Body of pancreas (tissue), 4 donors: ENCODE data around the gene COL12A1.

Experiments used
- CTCF ChIP-seq, 7 experiments: fragments of 450-650 bp in 4 of 7; fragments of 200-600 bp in 3 of 7; sonication (generic) in 3 of 7; IDR thresholded peaks; one replicate each; pipeline ENCODE4 v1.5.1; 2016 to 2019; ENCODE audit warnings: antibody characterized with exemption in 7 of 7
- POLR2A ChIP-seq, 3 donors: fragments of 450-650 bp; IDR thresholded peaks; one replicate each; pipeline ENCODE4 v1.6.1; 2016; ENCODE audit warnings: antibody characterized with exemption in 3 of 3, mild to moderate bottlenecking in 2 of 3

DNA sequence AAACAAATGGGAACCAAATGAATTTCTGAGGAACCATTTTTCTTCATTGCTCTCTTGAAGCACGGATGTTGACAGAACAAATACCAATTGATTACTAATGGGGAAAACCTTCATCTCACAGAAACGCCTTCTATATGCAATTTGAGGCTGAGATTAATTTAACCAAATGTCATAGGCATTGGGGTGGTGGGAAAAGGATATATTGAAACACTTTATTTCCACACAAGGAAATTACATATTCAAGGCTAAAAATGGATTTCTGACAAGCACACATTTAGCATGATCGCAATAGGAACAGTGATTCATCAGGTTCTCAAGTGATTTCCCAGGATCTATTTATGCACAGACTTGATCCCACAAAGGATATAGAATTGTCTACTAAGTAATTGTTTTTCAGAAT lies 88.9 kb downstream of the COL12A1 start:
- TF ChIP-seq CTCF (IDR thresholded peaks at IDR 0.05), result no peak
- no peak for TF ChIP-seq POLR2A (IDR thresholded peaks at IDR 0.05)
